ENCODE data around the gene DERL2. TPM values are rescaled to one million over a fixed set of nuclear protein-coding genes. Genes with fewer than 3 reads are reported as not detected.

The DERL2 gene
- total and polyA plus RNA-seq, 2 of the 4 experiments (the other 2 are of a cell fraction): 27.4 to 44.2 TPM

GRCh38 chr17:5438716-5439445 is 47.1 kb downstream of the DERL2 start, which contains the start of gene C1QBP (continued):
- TF ChIP-seq ELK1 (IDR thresholded peaks at IDR 0.05; ENCODE audit: borderline replicate concordance, low read depth, low read length) (no peak), RFX5 (IDR thresholded peaks at IDR 0.05; ENCODE audit: low read depth, low read length) (no peak), FOS (IDR thresholded peaks at IDR 0.05; ENCODE audit: low read depth, low read length) (no peak)

All from IMR-90 (cell line).